Endothelial cell of umbilical vein (primary cell): Measurements from ENCODE around the gene AKAP6. TPM values are rescaled to one million over a fixed set of nuclear protein-coding genes. Genes with fewer than 3 reads are reported as not detected.

Experiments used
- BruUV-seq: library from RNA; stranded (reverse); fragments of 400-500 nt; replicated peaks from 2 replicates; lab custom pipeline; 2021; lab: Mats Ljungman, UMichigan
- CTCF ChIA-PET: fragments of 300-600, 350-600 bp; sonication (Branson Sonifier 250); formaldehyde crosslinking; loops from one replicate; lab custom pipeline; 2021; ENCODE audit warnings: antibody characterized with exemption, inconsistent platforms; lab: Charles Lee
- POLR2A ChIA-PET: fragments of 300-600, 350-600 bp; sonication (Branson Sonifier 250); formaldehyde crosslinking; loops from one replicate; lab custom pipeline; 2021; ENCODE audit warnings: antibody characterized with exemption, inconsistent platforms; lab: Charles Lee
- DNase-seq: peaks from one replicate; pipeline ENCODE4 v3.0.0-alpha.2; 2011; ENCODE audit warnings: low read depth, low spot score
- FAIRE-seq: peaks from 2 replicates; lab custom pipeline; 2011; peaks lifted over from hg19 to GRCh38; lab: Jason Lieb, UNC
- H2AFZ ChIP-seq: 2 replicates; pipeline ENCODE4 v1.6.0; 2012; ENCODE audit warnings: low read depth, low read length, control low read depth, inconsistent platforms
- H3K27ac ChIP-seq: 2 replicates; pipeline ENCODE4 v1.5.1; 2011; ENCODE audit warnings: low read depth, mild to moderate bottlenecking, control low read depth, low read length, moderate library complexity; ENCODE audit not compliant: insufficient read depth
- H3K27me3 ChIP-seq, 2 experiments: 2 replicates each; pipeline versions ENCODE4 v1.6.0 to v1.6.1; 2011; ENCODE audit warnings: low read length in 2 of 2, mixed read lengths in 1 of 2; ENCODE audit not compliant: control insufficient read depth in 2 of 2, insufficient read depth in 2 of 2
- H3K36me3 ChIP-seq, 2 experiments: 2 replicates in 1 of 2; 3 replicates in 1 of 2; pipeline ENCODE4 v1.5.1; 2011; ENCODE audit warnings: low read length in 2 of 2, mild to moderate bottlenecking in 1 of 2, moderate library complexity in 1 of 2; ENCODE audit not compliant: control insufficient read depth in 2 of 2, insufficient read depth in 2 of 2; ENCODE audit errors: extremely low read depth in 1 of 2
- H3K4me1 ChIP-seq: 3 replicates; pipeline ENCODE4 v1.5.1; 2011; ENCODE audit warnings: mild to moderate bottlenecking, low read length; ENCODE audit not compliant: control insufficient read depth, insufficient read depth; ENCODE audit errors: extremely low read depth
- H3K4me2 ChIP-seq: 2 replicates; pipeline ENCODE4 v1.6.1; 2011; ENCODE audit warnings: low read length, control low read depth, mixed read lengths; ENCODE audit not compliant: insufficient read depth
- H3K4me3 ChIP-seq, 3 experiments: fragments of 200-600 bp in 1 of 3; sonication (generic), shearing (Covaris generic) in 1 of 3; replicated peaks in 1 of 3; 2 replicates each; pipeline ENCODE4 v1.5.1; 2011 to 2016; ENCODE audit warnings: control low read depth in 3 of 3, low read length in 3 of 3, mild to moderate bottlenecking in 2 of 3, inconsistent platforms in 1 of 3, low read depth in 1 of 3, moderate library complexity in 1 of 3; ENCODE audit not compliant: insufficient read depth in 1 of 3
- H3K79me2 ChIP-seq: 2 replicates; pipeline ENCODE4 v1.6.0; 2012; ENCODE audit warnings: low read length, inconsistent platforms; ENCODE audit not compliant: control insufficient read depth, insufficient read depth
- H3K9ac ChIP-seq: replicated peaks from 2 replicates; pipeline ENCODE3; 2011; ENCODE audit warnings: low read length, control low read depth; ENCODE audit not compliant: insufficient read depth; ENCODE audit errors: extremely low read depth
- H3K9me1 ChIP-seq: replicated peaks from 3 replicates; pipeline ENCODE4 v1.6.0; 2011; ENCODE audit warnings: mild to moderate bottlenecking, low read length; ENCODE audit not compliant: control insufficient read depth, insufficient read depth; ENCODE audit errors: extremely low read depth
- H3K9me3 ChIP-seq: replicated peaks from 2 replicates; pipeline ENCODE4 v1.5.1; 2012; ENCODE audit warnings: low read length, inconsistent platforms; ENCODE audit not compliant: control insufficient read depth, insufficient read depth
- H4K20me1 ChIP-seq: replicated peaks from 2 replicates; pipeline ENCODE3; 2011; ENCODE audit warnings: mild to moderate bottlenecking, low read length; ENCODE audit not compliant: control insufficient read depth, insufficient read depth; ENCODE audit errors: extremely low read depth
- CTCF ChIP-seq, 2 donors: IDR thresholded peaks; 1 replicate in 1 of 2; 2 replicates in 1 of 2; pipeline ENCODE4 v1.5.1; 2011; ENCODE audit warnings: low read length in 2 of 2, mild to moderate bottlenecking in 2 of 2, moderate library complexity in 2 of 2, control low read depth in 1 of 2, inconsistent platforms in 1 of 2, low read depth in 1 of 2; ENCODE audit not compliant: insufficient read depth in 1 of 2; ENCODE audit errors: extremely low read depth in 1 of 2
- EZH2 ChIP-seq: IDR thresholded peaks from 2 replicates; pipeline ENCODE4 v1.6.1; 2012; ENCODE audit warnings: borderline replicate concordance, low read depth, mild to moderate bottlenecking, moderate library complexity, low read length, inconsistent platforms; ENCODE audit not compliant: severe bottlenecking
- FOS ChIP-seq: IDR thresholded peaks from 2 replicates; pipeline ENCODE4 v1.6.1; 2011; ENCODE audit warnings: mild to moderate bottlenecking, low read length, moderate library complexity, borderline replicate concordance; ENCODE audit not compliant: insufficient read depth
- GATA2 ChIP-seq: IDR thresholded peaks from 2 replicates; pipeline ENCODE4 v1.7.0; 2011; ENCODE audit warnings: low read depth, mild to moderate bottlenecking, moderate library complexity, mixed read lengths, low read length; ENCODE audit not compliant: insufficient read length, insufficient read depth
- JUN ChIP-seq: IDR thresholded peaks from 2 replicates; pipeline ENCODE4 v1.6.1; 2011; ENCODE audit warnings: borderline replicate concordance, low read depth; ENCODE audit not compliant: insufficient read length, insufficient read depth
- MAX ChIP-seq: IDR thresholded peaks from 2 replicates; pipeline ENCODE4 v1.6.1; 2011; ENCODE audit not compliant: insufficient read depth, insufficient read length
- MYC ChIP-seq: IDR thresholded peaks from one replicate; pipeline ENCODE4 v1.6.1; 2011; ENCODE audit warnings: mild to moderate bottlenecking, low read depth, low read length
- POLR2A ChIP-seq: IDR thresholded peaks from 2 replicates; pipeline ENCODE4 v1.6.1; 2012; ENCODE audit warnings: low read depth, mild to moderate bottlenecking, control low read depth, low read length
- POLR2AphosphoS5 ChIP-seq: IDR thresholded peaks from 2 replicates; pipeline ENCODE4 v1.6.1; 2012; ENCODE audit warnings: low read depth, mild to moderate bottlenecking, control low read depth, low read length, moderate library complexity; ENCODE audit not compliant: insufficient read depth
- dilution Hi-C: fragments of 300-500 bp; cut with MboI; formaldehyde crosslinking; loops from one replicate; pipeline ENCODE4 v1.15.0; 2019; ENCODE audit warnings: low sequenced_read_pairs; ENCODE audit not compliant: extremely low pct_ligation_motif_present
- intact Hi-C: fragments of 100-400 bp; cut with micrococcal nuclease; formaldehyde crosslinking; loops from one replicate; pipeline ENCODE4 v1.10.0; 2022
- polyA plus RNA-seq, 4 experiments: library from polyadenylated mRNA; depleted of rRNA in 3 of 4; stranded (reverse) in 3 of 4; unstranded in 1 of 4; fragments of >200 nt; gene quantifications; 2 replicates each; pipeline versions ENCODE4 v1.2.1 to v1.2.3, GENCODE V29; 2011 to 2012; ENCODE audit warnings: missing spikeins in 1 of 4
- total RNA-seq: library from RNA; stranded (reverse); gene quantifications from 2 replicates; pipeline ENCODE4 v1.2.3, GENCODE V29; 2021

Gene AKAP6
- total and polyA plus RNA-seq, 2 donors (not counting 3 experiments of a cell fraction or from before 2014, with no cell fraction given) = 0.03 to 0.49 TPM

- dilution Hi-C loops = no loop called here
- Histone ChIP-seq H3K4me1 (no peaks in the 10 kb centered on the region), H3K4me2 (no peak overlapping the region), H3K27me3 (no peaks in the 10 kb centered on the region), H3K27ac (no peak overlapping the region), H3K9me3 (no peaks in the 10 kb centered on the region), H3K79me2 (no peaks in the 10 kb centered on the region), H3K9ac (no peak overlapping the region), H3K4me3 (no peak overlapping the region), H3K9me1 (no peaks in the 10 kb centered on the region), H2AFZ (no peak overlapping the region), H3K36me3 (no peaks in the 10 kb centered on the region), H4K20me1 (no peaks in the 10 kb centered on the region)
- intact Hi-C loops = no loop called here
- no peak for FAIRE-seq
- ChIA-PET POLR2A (no interaction called here), CTCF (interaction anchor here (1.2 to 5.1 kb wide), 12 partner anchors 9 to 1773 kb away, joined by 3 to 95 read pairs (median 20); no protein-coding TSS in a partner anchor)
- no TSS peak for BruUV-seq
- TF ChIP-seq FOS (no peak), GATA2 (no peak), JUN (no peak), MYC (no peak), MAX (no peak), POLR2AphosphoS5 (no peak), CTCF (IDR thresholded peaks at IDR 0.05; ENCODE audit: extremely low read depth in 1 of 2, insufficient read depth in 1 of 2, low read depth in 1 of 2, low read length in 2 of 2) (no peak), POLR2A (no peak), EZH2 (no peak)
- no peak for DNase-seq
Observed at GRCh38 chr14:32559048-32559447, 229.9 kb downstream of the AKAP6 start.
